ENCODE measurements around the gene CMBL.
A peak's percentile ranks its signal among the peaks of the same experiment; 100 is the strongest.
"Not testable (repeated sequence)": the region's sequence is repeated elsewhere in the genome, so short reads cannot be mapped to it uniquely, and the experiment has no call there.

Gene CMBL

GRCh38 chr5:10251405-10251804 is 56.3 kb downstream of the CMBL start:
- Mint-ChIP-seq H3K4me1 (peaks cover 58% of the 10 kb centered on the region), H3K27me3 (peaks cover 3% of the 10 kb centered on the region), H3K36me3 (peaks cover 39% of the 10 kb centered on the region), H3K27ac (peak overlapping the region; percentile 67), H3K4me3 (peak overlapping the region; percentile 93), H3K9me3 (no peaks in the 10 kb centered on the region)
- DNase-seq = no peak
- CTCF ChIA-PET = interaction anchor here (0.5 to 1.6 kb wide), 2 partner anchors 12 to 167 kb away, joined by 3 to 7 read pairs; no protein-coding TSS in a partner anchor

GRCh38 chr5:10250806-10251276 is 56.9 kb downstream of the CMBL start:
- Mint-ChIP-seq H3K27me3 (peaks cover 3% of the 10 kb centered on the region), H3K4me1 (peaks cover 57% of the 10 kb centered on the region), H3K4me3 (peak overlapping the region; percentile 93), H3K27ac (peak overlapping the region; percentile 67), H3K36me3 (peaks cover 33% of the 10 kb centered on the region), H3K9me3 (no peaks in the 10 kb centered on the region)
- peak; percentile 52 for DNase-seq
- CTCF ChIA-PET = interaction anchor here (0.5 to 1.6 kb wide), 2 partner anchors 13 to 167 kb away, joined by 3 to 7 read pairs; no protein-coding TSS in a partner anchor

- H3K27me3 Mint-ChIP-seq = peaks cover 3% of the 10 kb centered on the region
- peak; percentile 92 for DNase-seq
- peaks cover 56% of the 10 kb centered on the region for H3K4me1 Mint-ChIP-seq
- peak within 1 kb of the TSS; percentile 93 for H3K4me3 Mint-ChIP-seq
- CTCF ChIA-PET = interaction anchor here (1.0 to 1.6 kb wide), 2 partner anchors 13 to 34 kb away, joined by 3 to 7 read pairs; no protein-coding TSS in a partner anchor
- H3K36me3 Mint-ChIP-seq = peaks cover 28% of the 10 kb centered on the region
- H3K9me3 Mint-ChIP-seq = no peaks in the 10 kb centered on the region
- H3K27ac Mint-ChIP-seq = peak within 1 kb of the TSS; percentile 96
These were observed 57.5 kb downstream of the CMBL start, which contains the start of gene CCT5 for GRCh38 chr5:10249948-10250805. TSS of gene CCT5 (plus strand) at chr5:10250280. CDS start at chr5:10250341, 61 bp downstream.

GRCh38 chr5:10248378-10249260 is 59.1 kb downstream of the CMBL start:
- DNase-seq = no peak
- Mint-ChIP-seq H3K4me1 (peaks cover 44% of the 10 kb centered on the region), H3K27ac (peak overlapping the region; percentile 96), H3K9me3 (no peaks in the 10 kb centered on the region), H3K27me3 (peaks cover 3% of the 10 kb centered on the region), H3K36me3 (peaks cover 14% of the 10 kb centered on the region), H3K4me3 (peak overlapping the region; percentile 93)
- CTCF ChIA-PET = no interaction called here

GRCh38 chr5:10247217-10247616 is 60.5 kb downstream of the CMBL start:
- not testable (repeated sequence) for H3K27ac Mint-ChIP-seq, H3K27me3 Mint-ChIP-seq, H3K9me3 Mint-ChIP-seq, DNase-seq, H3K4me3 Mint-ChIP-seq
- CTCF ChIA-PET = interaction anchor here (0.7 kb wide), 1 partner anchor 31 kb away, joined by 3 read pairs; no protein-coding TSS in a partner anchor
- Mint-ChIP-seq H3K4me1 (peaks cover 36% of the 10 kb centered on the region), H3K36me3 (peaks cover 12% of the 10 kb centered on the region)

- CTCF ChIA-PET = interaction anchor here (0.7 kb wide), 1 partner anchor 31 kb away, joined by 3 read pairs; no protein-coding TSS in a partner anchor
- Mint-ChIP-seq H3K9me3 (no peaks in the 10 kb centered on the region), H3K36me3 (peaks cover 9% of the 10 kb centered on the region), H3K4me3 (no peak overlapping the region), H3K27ac (no peak overlapping the region), H3K4me1 (peaks cover 31% of the 10 kb centered on the region), H3K27me3 (peaks cover 3% of the 10 kb centered on the region)
- DNase-seq = no peak
These were observed 60.9 kb downstream of the CMBL start for GRCh38 chr5:10246761-10247160.

GRCh38 chr5:10244342-10244944 is 63.3 kb downstream of the CMBL start:
- H3K4me3 Mint-ChIP-seq = no peak overlapping the region
- H3K27me3 Mint-ChIP-seq = no peaks in the 10 kb centered on the region
- H3K27ac Mint-ChIP-seq = no peak overlapping the region
- no peaks in the 10 kb centered on the region for H3K36me3 Mint-ChIP-seq
- no peaks in the 10 kb centered on the region for H3K9me3 Mint-ChIP-seq
- no peak for DNase-seq
- CTCF ChIA-PET = interaction anchor here (0.6 kb wide), 1 partner anchor 120 kb away, joined by 5 read pairs; no protein-coding TSS in a partner anchor
- H3K4me1 Mint-ChIP-seq = peaks cover 22% of the 10 kb centered on the region

- Mint-ChIP-seq H3K27me3 (no peaks in the 10 kb centered on the region), H3K4me3 (no peak overlapping the region), H3K27ac (no peak overlapping the region), H3K4me1 (peaks cover 17% of the 10 kb centered on the region), H3K9me3 (no peaks in the 10 kb centered on the region), H3K36me3 (peaks cover under 1% of the 10 kb centered on the region)
- CTCF ChIA-PET = no interaction called here
- DNase-seq = no peak
These were observed 64.0 kb downstream of the CMBL start for GRCh38 chr5:10243660-10244240.

- H3K27ac Mint-ChIP-seq = no peak overlapping the region
- no peaks in the 10 kb centered on the region for H3K4me1 Mint-ChIP-seq
- CTCF ChIA-PET = no interaction called here
- H3K4me3 Mint-ChIP-seq = no peak overlapping the region
- DNase-seq = no peak
- H3K27me3 Mint-ChIP-seq = no peaks in the 10 kb centered on the region
- H3K36me3 Mint-ChIP-seq = peaks cover 26% of the 10 kb centered on the region
- no peaks in the 10 kb centered on the region for H3K9me3 Mint-ChIP-seq
These were observed 72.4 kb downstream of the CMBL start for GRCh38 chr5:10235350-10235749.

GRCh38 chr5:10233505-10233904 is 74.2 kb downstream of the CMBL start:
- DNase-seq = no peak
- Mint-ChIP-seq H3K27ac (no peak overlapping the region), H3K36me3 (peaks cover 29% of the 10 kb centered on the region), H3K27me3 (no peaks in the 10 kb centered on the region), H3K9me3 (no peaks in the 10 kb centered on the region), H3K4me3 (no peak overlapping the region), H3K4me1 (no peaks in the 10 kb centered on the region)
- CTCF ChIA-PET = no interaction called here

- H3K4me3 Mint-ChIP-seq = no peak overlapping the region
- DNase-seq = no peak
- no peaks in the 10 kb centered on the region for H3K9me3 Mint-ChIP-seq
- H3K27ac Mint-ChIP-seq = no peak overlapping the region
- no peaks in the 10 kb centered on the region for H3K27me3 Mint-ChIP-seq
- H3K36me3 Mint-ChIP-seq = peaks cover 25% of the 10 kb centered on the region
- CTCF ChIA-PET = no interaction called here
- no peaks in the 10 kb centered on the region for H3K4me1 Mint-ChIP-seq
These were observed 74.7 kb downstream of the CMBL start for GRCh38 chr5:10233011-10233410.

- H3K27me3 Mint-ChIP-seq = no peaks in the 10 kb centered on the region
- peaks cover 21% of the 10 kb centered on the region for H3K36me3 Mint-ChIP-seq
- no peak overlapping the region for H3K4me3 Mint-ChIP-seq
- no peaks in the 10 kb centered on the region for H3K4me1 Mint-ChIP-seq
- H3K27ac Mint-ChIP-seq = no peak overlapping the region
- DNase-seq = no peak
- CTCF ChIA-PET = no interaction called here
- H3K9me3 Mint-ChIP-seq = no peaks in the 10 kb centered on the region
These were observed 75.3 kb downstream of the CMBL start for GRCh38 chr5:10232386-10232785.

GRCh38 chr5:10229306-10230048 is 78.2 kb downstream of the CMBL start:
- no peaks in the 10 kb centered on the region for H3K4me1 Mint-ChIP-seq
- H3K4me3 Mint-ChIP-seq = no peak overlapping the region
- no peaks in the 10 kb centered on the region for H3K27me3 Mint-ChIP-seq
- no peak overlapping the region for H3K27ac Mint-ChIP-seq
- peaks cover 4% of the 10 kb centered on the region for H3K9me3 Mint-ChIP-seq
- DNase-seq = no peak
- CTCF ChIA-PET = no interaction called here
- H3K36me3 Mint-ChIP-seq = peaks cover 23% of the 10 kb centered on the region

Measured in activated naive CD4-positive, alpha-beta T cell treated with anti-CD3 and anti-CD28 coated beads, Interleukin-2, amount 10 ng/mL, durations not matched to agents 7 days and 5 days (primary cell).